IMR-90 (cell line): ENCODE measurements around the gene NFE2L1.

Source experiments
- MXI1 ChIP-seq: IDR thresholded peaks from 2 replicates; pipeline ENCODE4 v1.6.1; 2012; ENCODE audit warnings: low read depth, mild to moderate bottlenecking, low read length, moderate library complexity, borderline replicate concordance
- POLR2A ChIP-seq: IDR thresholded peaks from 2 replicates; pipeline ENCODE4 v1.6.1; 2012; ENCODE audit warnings: mild to moderate bottlenecking, low read depth, low read length
- TF ChIP-seq, protein P1 (sequence below): conservative IDR thresholded peaks from 2 replicates; pipeline ENCODE4 v1.5.1; 2012; ENCODE audit warnings: mild to moderate bottlenecking, low read depth, low read length, improper control_type of control experiment

DNA sequence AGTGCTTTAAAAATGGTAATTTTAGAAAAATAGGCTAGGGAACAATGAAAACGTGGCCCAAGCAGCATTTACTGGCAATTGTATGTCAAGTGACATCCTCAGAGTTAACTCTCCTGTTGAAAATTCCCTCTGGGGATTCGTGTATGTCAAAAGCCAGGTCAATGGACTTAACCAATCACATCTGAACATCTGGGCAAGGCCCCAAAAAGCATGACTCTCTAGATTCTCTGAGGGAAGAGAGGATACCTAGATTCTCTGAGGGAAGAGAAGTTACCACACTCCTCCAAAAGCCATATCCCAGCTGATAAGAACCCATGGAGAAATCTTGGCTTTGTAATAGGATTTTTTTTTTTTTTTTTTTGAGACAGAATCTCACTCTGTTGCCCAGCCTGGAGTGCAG is 23.5 kb downstream of the NFE2L1 start:
- TF ChIP-seq MXI1 (no peak), POLR2A (no peak)
- TF ChIP-seq, protein P1, sequence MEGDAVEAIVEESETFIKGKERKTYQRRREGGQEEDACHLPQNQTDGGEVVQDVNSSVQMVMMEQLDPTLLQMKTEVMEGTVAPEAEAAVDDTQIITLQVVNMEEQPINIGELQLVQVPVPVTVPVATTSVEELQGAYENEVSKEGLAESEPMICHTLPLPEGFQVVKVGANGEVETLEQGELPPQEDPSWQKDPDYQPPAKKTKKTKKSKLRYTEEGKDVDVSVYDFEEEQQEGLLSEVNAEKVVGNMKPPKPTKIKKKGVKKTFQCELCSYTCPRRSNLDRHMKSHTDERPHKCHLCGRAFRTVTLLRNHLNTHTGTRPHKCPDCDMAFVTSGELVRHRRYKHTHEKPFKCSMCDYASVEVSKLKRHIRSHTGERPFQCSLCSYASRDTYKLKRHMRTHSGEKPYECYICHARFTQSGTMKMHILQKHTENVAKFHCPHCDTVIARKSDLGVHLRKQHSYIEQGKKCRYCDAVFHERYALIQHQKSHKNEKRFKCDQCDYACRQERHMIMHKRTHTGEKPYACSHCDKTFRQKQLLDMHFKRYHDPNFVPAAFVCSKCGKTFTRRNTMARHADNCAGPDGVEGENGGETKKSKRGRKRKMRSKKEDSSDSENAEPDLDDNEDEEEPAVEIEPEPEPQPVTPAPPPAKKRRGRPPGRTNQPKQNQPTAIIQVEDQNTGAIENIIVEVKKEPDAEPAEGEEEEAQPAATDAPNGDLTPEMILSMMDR = no peak
